Thyroid gland (tissue), 4 donors: Measurements from ENCODE around the gene LRRN3. TPM values are rescaled to one million over a fixed set of nuclear protein-coding genes. Genes with fewer than 3 reads are reported as not detected.

Experiments
- DNase-seq, 2 donors: peaks; one replicate each; pipeline ENCODE4 v3.0.0-alpha.2; 2019
- H3K27ac ChIP-seq, 3 donors: fragments of 200-600 bp; sonication (generic); 1 replicate in 2 of 3; 2 replicates in 1 of 3; pipeline ENCODE4 v1.5.1; 2016 to 2019; ENCODE audit warnings: mild to moderate bottlenecking in 1 of 3, moderate library complexity in 1 of 3
- H3K27me3 ChIP-seq: fragments of 200-600 bp; sonication (generic); one replicate; pipeline ENCODE4 v1.5.1; 2019
- H3K36me3 ChIP-seq, 2 donors: fragments of 200-600 bp; sonication (generic); one replicate each; pipeline ENCODE4 v1.5.1; 2016 to 2019
- H3K4me1 ChIP-seq, 2 donors: fragments of 200-600 bp; sonication (generic); one replicate each; pipeline ENCODE4 v1.5.1; 2017 to 2019
- H3K4me3 ChIP-seq, 3 donors: fragments of 200-600 bp; sonication (generic); replicated peaks in 1 of 3; 1 replicate in 2 of 3; 2 replicates in 1 of 3; pipeline ENCODE4 v1.5.1; 2016; ENCODE audit warnings: mild to moderate bottlenecking in 1 of 3
- H3K9me3 ChIP-seq: fragments of 200-600 bp; sonication (generic); one replicate; pipeline ENCODE4 v1.5.1; 2017
- POLR2A ChIP-seq, 2 donors: fragments of 450-650 bp; IDR thresholded peaks; one replicate each; pipeline ENCODE4 v1.6.1; 2017; ENCODE audit warnings: antibody characterized with exemption in 2 of 2, mild to moderate bottlenecking in 2 of 2, moderate library complexity in 1 of 2
- WGBS, 2 donors: methylation state at CpG; one replicate each; pipeline ENCODE4 v1.1.5; 2017; 5-methylcytosine and 5-hydroxymethylcytosine counted together
- intact Hi-C: fragments of 100-400 bp; cut with DNase I; formaldehyde crosslinking; loops from one replicate; pipeline ENCODE4 v1.15.1; 2023
- total RNA-seq, 4 donors: library from RNA; depleted of rRNA; stranded (reverse); fragments of >200 nt; gene quantifications; one replicate each; pipeline ENCODE4 v1.2.3, GENCODE V29; 2016
- TF ChIP-seq, protein P1 (sequence below), 6 experiments: fragments of 200-600 bp in 3 of 6; fragments of 450-650 bp in 3 of 6; sonication (generic) in 3 of 6; IDR thresholded peaks; one replicate each; pipeline ENCODE4 v1.5.1; 2016 to 2019; ENCODE audit warnings: antibody characterized with exemption in 6 of 6, mild to moderate bottlenecking in 2 of 6, inconsistent platforms in 1 of 6, moderate library complexity in 1 of 6

Gene LRRN3
- total RNA-seq, 4 donors from 2014 or later = 5.9 to 15.9 (median 9.7) TPM

DNA sequence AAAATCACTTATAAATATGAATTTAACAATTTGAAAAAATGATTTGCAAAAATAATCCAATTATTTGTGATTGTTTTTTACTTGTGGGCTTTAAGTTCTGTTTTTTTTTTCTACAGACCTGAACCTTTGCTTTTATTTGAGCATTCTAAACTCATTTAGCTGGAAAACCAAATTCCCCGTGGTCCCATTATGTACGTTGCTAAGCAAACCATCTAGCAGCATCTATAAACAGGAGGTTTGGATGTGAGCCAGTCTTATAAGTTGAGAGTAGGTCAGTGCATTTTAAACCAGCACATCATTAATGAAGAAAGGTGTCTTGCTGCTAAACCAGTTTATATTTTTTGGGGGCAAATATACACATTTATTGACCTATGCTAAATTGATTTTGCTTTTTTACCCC is 77.3 kb downstream of the LRRN3 start:
- TF ChIP-seq, protein P1, sequence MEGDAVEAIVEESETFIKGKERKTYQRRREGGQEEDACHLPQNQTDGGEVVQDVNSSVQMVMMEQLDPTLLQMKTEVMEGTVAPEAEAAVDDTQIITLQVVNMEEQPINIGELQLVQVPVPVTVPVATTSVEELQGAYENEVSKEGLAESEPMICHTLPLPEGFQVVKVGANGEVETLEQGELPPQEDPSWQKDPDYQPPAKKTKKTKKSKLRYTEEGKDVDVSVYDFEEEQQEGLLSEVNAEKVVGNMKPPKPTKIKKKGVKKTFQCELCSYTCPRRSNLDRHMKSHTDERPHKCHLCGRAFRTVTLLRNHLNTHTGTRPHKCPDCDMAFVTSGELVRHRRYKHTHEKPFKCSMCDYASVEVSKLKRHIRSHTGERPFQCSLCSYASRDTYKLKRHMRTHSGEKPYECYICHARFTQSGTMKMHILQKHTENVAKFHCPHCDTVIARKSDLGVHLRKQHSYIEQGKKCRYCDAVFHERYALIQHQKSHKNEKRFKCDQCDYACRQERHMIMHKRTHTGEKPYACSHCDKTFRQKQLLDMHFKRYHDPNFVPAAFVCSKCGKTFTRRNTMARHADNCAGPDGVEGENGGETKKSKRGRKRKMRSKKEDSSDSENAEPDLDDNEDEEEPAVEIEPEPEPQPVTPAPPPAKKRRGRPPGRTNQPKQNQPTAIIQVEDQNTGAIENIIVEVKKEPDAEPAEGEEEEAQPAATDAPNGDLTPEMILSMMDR (IDR thresholded peaks at IDR 0.05) = no peak
- no peak for TF ChIP-seq POLR2A (IDR thresholded peaks at IDR 0.05)
- no peak for DNase-seq
- H3K36me3 ChIP-seq = no peaks in the 10 kb centered on the region
- no peaks in the 10 kb centered on the region for H3K9me3 ChIP-seq
- WGBS, 2 donors = 17 to 29% methylated on average over 2 of the region's 2 CpGs
- H3K27ac ChIP-seq = no peak overlapping the region
- no peaks in the 10 kb centered on the region for H3K27me3 ChIP-seq
- H3K4me1 ChIP-seq = peaks cover 11 to 19% of the 10 kb centered on the region in 2 donors
- H3K4me3 ChIP-seq = no peak overlapping the region
- intact Hi-C loops = no loop called here

GRCh38 chr7:111172564-111173257 is 81.8 kb downstream of the LRRN3 start:
- WGBS, 2 donors = 90 to 96% methylated on average over 2 of the region's 2 CpGs
- H3K36me3 ChIP-seq = no peaks in the 10 kb centered on the region
- DNase-seq = no peak
- no peak for TF ChIP-seq POLR2A (IDR thresholded peaks at IDR 0.05)
- TF ChIP-seq, protein P1 (IDR thresholded peaks at IDR 0.05) = no peak
- H3K27me3 ChIP-seq = no peaks in the 10 kb centered on the region
- H3K27ac ChIP-seq = no peak overlapping the region
- H3K4me1 ChIP-seq = peaks cover 10 to 14% of the 10 kb centered on the region in 2 donors
- H3K4me3 ChIP-seq = no peak overlapping the region
- intact Hi-C loops = no loop called here
- H3K9me3 ChIP-seq = no peaks in the 10 kb centered on the region

GRCh38 chr7:111173528-111173927 is 82.6 kb downstream of the LRRN3 start:
- Histone ChIP-seq H3K27me3 (no peaks in the 10 kb centered on the region), H3K27ac (no peak overlapping the region), H3K9me3 (no peaks in the 10 kb centered on the region), H3K36me3 (no peaks in the 10 kb centered on the region), H3K4me3 (no peak overlapping the region), H3K4me1 (peaks cover 6 to 10% of the 10 kb centered on the region in 2 donors)
- DNase-seq = no peak
- 89 to 93% methylated on average over 2 of the region's 2 CpGs for WGBS, 2 donors
- intact Hi-C loops = no loop called here
- TF ChIP-seq, protein P1 (IDR thresholded peaks at IDR 0.05) = no peak
- TF ChIP-seq POLR2A (IDR thresholded peaks at IDR 0.05) = no peak

DNA sequence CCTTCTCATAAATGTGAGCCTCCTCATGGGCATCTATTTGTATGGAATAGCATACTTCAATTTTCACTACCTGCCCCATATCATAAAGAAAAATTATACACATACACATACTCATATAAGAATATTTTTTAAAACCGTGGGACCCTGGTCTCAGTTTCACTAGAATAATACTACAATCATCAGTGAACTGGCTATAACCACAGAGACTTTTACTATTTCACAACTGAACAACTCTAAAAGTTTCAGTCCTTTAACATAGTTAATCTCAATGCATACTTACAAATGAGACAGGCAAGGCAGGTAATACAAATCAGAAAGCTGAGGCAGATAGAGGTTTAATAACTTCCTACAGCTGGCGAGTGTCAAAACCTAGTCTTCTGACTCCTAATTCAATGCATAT is 83.1 kb downstream of the LRRN3 start:
- DNase-seq = no peak
- Histone ChIP-seq H3K36me3 (no peaks in the 10 kb centered on the region), H3K4me3 (no peak overlapping the region), H3K4me1 (peaks cover 3 to 8% of the 10 kb centered on the region in 2 donors), H3K9me3 (no peaks in the 10 kb centered on the region), H3K27ac (no peak overlapping the region), H3K27me3 (no peaks in the 10 kb centered on the region)
- intact Hi-C loops = no loop called here
- TF ChIP-seq POLR2A (IDR thresholded peaks at IDR 0.05) = no peak
- 81 to 86% methylated on average over 2 of the region's 2 CpGs for WGBS, 2 donors

DNA sequence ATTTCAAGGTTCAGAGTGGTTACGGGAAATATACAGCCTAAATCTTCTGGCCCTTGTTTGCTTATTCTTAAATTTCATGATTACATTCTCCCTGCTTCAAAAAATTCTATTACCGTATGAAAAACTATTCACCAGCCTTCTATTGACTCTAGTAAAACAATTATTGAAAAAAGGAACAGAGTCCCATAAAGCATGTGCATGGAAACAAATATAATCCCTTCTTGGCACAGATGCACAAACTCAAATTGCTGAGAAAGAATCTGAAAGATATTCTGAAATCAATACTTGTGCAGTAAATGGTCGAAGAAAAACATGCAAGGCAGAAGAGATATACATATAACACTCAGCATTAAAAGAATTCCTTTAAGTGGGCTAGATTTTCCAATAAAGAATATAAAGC is 83.6 kb downstream of the LRRN3 start:
- Histone ChIP-seq H3K9me3 (no peaks in the 10 kb centered on the region), H3K36me3 (no peaks in the 10 kb centered on the region), H3K27me3 (no peaks in the 10 kb centered on the region), H3K4me3 (no peak overlapping the region), H3K27ac (no peak overlapping the region), H3K4me1 (peaks cover 0 to 4% of the 10 kb centered on the region in 2 donors)
- intact Hi-C loops = no loop called here
- 79 to 96% methylated on average over 3 of the region's 3 CpGs for WGBS, 2 donors
- TF ChIP-seq, protein P1 (IDR thresholded peaks at IDR 0.05) = no peak
- TF ChIP-seq POLR2A (IDR thresholded peaks at IDR 0.05) = no peak
- no peak for DNase-seq
